ENCODE data around the gene THAP9.
A peak's percentile ranks its signal among the peaks of the same experiment; 100 is the strongest.

Gene THAP9

GRCh38 chr4:82892467-82892802, 8.1 kb upstream of the THAP9 start:
- peaks cover 33% of the 10 kb centered on the region for H3K36me3 ChIP-seq (replicated peaks; ENCODE audit: low read depth, low read length)
- peak overlapping the region; percentile 85 for H3K4me3 ChIP-seq (ENCODE audit: low read length)
- peak overlapping the region; percentile 84 for H3K9ac ChIP-seq (ENCODE audit: low read length)
- no peak overlapping the region for H2AFZ ChIP-seq (ENCODE audit: low read depth, low read length)
- TF ChIP-seq EZH2phosphoT487 (IDR thresholded peaks at IDR 0.05; ENCODE audit: low read depth), result no peak
- TF ChIP-seq CTCF (IDR thresholded peaks at IDR 0.05; ENCODE audit: low read depth, low read length), result no peak
- peaks cover 25% of the 10 kb centered on the region for H3K4me1 ChIP-seq (ENCODE audit: low read length)
- H3K27me3 ChIP-seq (ENCODE audit: low read depth, low read length), result no peaks in the 10 kb centered on the region
- H3K4me2 ChIP-seq (ENCODE audit: low read length), result peak overlapping the region; percentile 75
- peaks cover 78% of the 10 kb centered on the region for H3K79me2 ChIP-seq (ENCODE audit: low read length)
- H4K20me1 ChIP-seq (ENCODE audit: insufficient read depth, low read length), result peaks cover 13% of the 10 kb centered on the region
- H3K27ac ChIP-seq (ENCODE audit: low read length), result peak overlapping the region; percentile 86
- H3K9me3 ChIP-seq (ENCODE audit: insufficient read depth, low read length), result no peaks in the 10 kb centered on the region

DNA sequence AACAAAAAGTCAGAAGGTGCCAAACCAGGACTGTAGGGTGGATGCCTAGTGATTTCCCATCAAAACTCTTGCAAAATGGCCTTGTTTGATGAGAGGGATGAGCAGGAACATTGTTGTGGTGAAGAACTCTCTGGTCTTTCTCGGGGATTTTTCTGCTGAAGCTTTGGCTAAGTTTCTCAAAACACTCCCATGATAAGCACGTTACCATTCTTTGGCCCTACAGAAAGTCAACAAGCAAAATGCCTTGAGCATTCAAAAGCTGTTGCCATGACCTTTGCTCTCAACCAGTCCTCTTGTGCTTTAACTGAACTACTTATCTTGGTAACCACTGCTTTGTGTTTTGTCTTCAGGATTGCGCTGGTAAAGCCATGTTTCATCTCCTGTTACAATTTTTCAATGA, 6.6 kb upstream of the THAP9 start:
- Histone ChIP-seq H3K9me3 (ENCODE audit: insufficient read depth, low read length) (no peaks in the 10 kb centered on the region), H3K4me3 (ENCODE audit: low read length) (no peak overlapping the region), H3K9ac (ENCODE audit: low read length) (no peak overlapping the region), H3K36me3 (replicated peaks; ENCODE audit: low read depth, low read length) (peaks cover 43% of the 10 kb centered on the region), H3K4me2 (ENCODE audit: low read length) (no peak overlapping the region), H3K4me1 (ENCODE audit: low read length) (peaks cover 35% of the 10 kb centered on the region), H4K20me1 (ENCODE audit: insufficient read depth, low read length) (peaks cover 21% of the 10 kb centered on the region), H3K79me2 (ENCODE audit: low read length) (peaks cover 78% of the 10 kb centered on the region), H3K27ac (ENCODE audit: low read length) (no peak overlapping the region), H3K27me3 (ENCODE audit: low read depth, low read length) (no peaks in the 10 kb centered on the region), H2AFZ (ENCODE audit: low read depth, low read length) (no peak overlapping the region)
- no peak for TF ChIP-seq EZH2phosphoT487 (IDR thresholded peaks at IDR 0.05; ENCODE audit: low read depth)
- no peak for TF ChIP-seq CTCF (IDR thresholded peaks at IDR 0.05; ENCODE audit: low read depth, low read length)

DNA sequence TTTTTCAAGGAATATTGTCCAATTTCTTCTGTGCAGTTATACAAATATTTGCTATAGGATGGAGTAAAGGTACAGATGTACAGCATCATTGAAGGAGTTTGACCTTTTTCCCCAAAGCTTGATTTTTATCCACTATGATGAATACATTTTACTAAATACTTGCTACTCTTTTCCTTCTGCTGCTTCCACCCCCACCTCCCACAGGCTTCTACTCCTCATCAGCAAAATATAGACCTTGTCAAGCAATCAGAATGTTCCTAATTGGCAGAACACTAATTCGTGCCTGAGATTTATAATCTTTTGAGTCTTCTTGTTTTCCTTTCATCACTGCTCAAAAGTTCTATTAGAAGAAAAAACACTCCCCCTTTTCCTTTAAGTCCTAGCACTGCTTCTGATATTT, 3.8 kb upstream of the THAP9 start:
- Histone ChIP-seq H4K20me1 (ENCODE audit: insufficient read depth, low read length) (peaks cover 19% of the 10 kb centered on the region), H3K4me3 (ENCODE audit: low read length) (no peak overlapping the region), H3K4me2 (ENCODE audit: low read length) (no peak overlapping the region), H3K36me3 (replicated peaks; ENCODE audit: low read depth, low read length) (peaks cover 43% of the 10 kb centered on the region), H3K27me3 (ENCODE audit: low read depth, low read length) (no peaks in the 10 kb centered on the region), H3K79me2 (ENCODE audit: low read length) (peaks cover 80% of the 10 kb centered on the region), H3K27ac (ENCODE audit: low read length) (no peak overlapping the region), H3K9me3 (ENCODE audit: insufficient read depth, low read length) (no peaks in the 10 kb centered on the region), H3K9ac (ENCODE audit: low read length) (no peak overlapping the region), H2AFZ (ENCODE audit: low read depth, low read length) (no peak overlapping the region), H3K4me1 (ENCODE audit: low read length) (peaks cover 35% of the 10 kb centered on the region)
- TF ChIP-seq EZH2phosphoT487 (IDR thresholded peaks at IDR 0.05; ENCODE audit: low read depth) (no peak), CTCF (IDR thresholded peaks at IDR 0.05; ENCODE audit: low read depth, low read length) (no peak)

- H3K27me3 ChIP-seq (ENCODE audit: low read depth, low read length), result no peaks in the 10 kb centered on the region
- peaks cover 39% of the 10 kb centered on the region for H3K36me3 ChIP-seq (replicated peaks; ENCODE audit: low read depth, low read length)
- H3K9me3 ChIP-seq (ENCODE audit: insufficient read depth, low read length), result no peaks in the 10 kb centered on the region
- H3K4me1 ChIP-seq (ENCODE audit: low read length), result peaks cover 19% of the 10 kb centered on the region
- no peak overlapping the region for H2AFZ ChIP-seq (ENCODE audit: low read depth, low read length)
- peak overlapping the region; percentile 29 for H3K27ac ChIP-seq (ENCODE audit: low read length)
- H3K4me2 ChIP-seq (ENCODE audit: low read length), result peak overlapping the region; percentile 74
- peak overlapping the region; percentile 76 for H3K9ac ChIP-seq (ENCODE audit: low read length)
- peaks cover 19% of the 10 kb centered on the region for H4K20me1 ChIP-seq (ENCODE audit: insufficient read depth, low read length)
- peaks cover 71% of the 10 kb centered on the region for H3K79me2 ChIP-seq (ENCODE audit: low read length)
- H3K4me3 ChIP-seq (ENCODE audit: low read length), result peak overlapping the region; percentile 85
- TF ChIP-seq EZH2phosphoT487 (IDR thresholded peaks at IDR 0.05; ENCODE audit: low read depth) (no peak), CTCF (IDR thresholded peaks at IDR 0.05; ENCODE audit: low read depth, low read length) (peak; percentile 69)
These were observed 2.0 kb upstream of the THAP9 start for GRCh38 chr4:82898322-82899243.

All from OCI-LY3 (cell line).